ENCODE data around the gene ZNF439. TPM values are rescaled to one million over a fixed set of nuclear protein-coding genes. Genes with fewer than 3 reads are reported as not detected.
"Not testable (repeated sequence)": the region's sequence is repeated elsewhere in the genome, so short reads cannot be mapped to it uniquely, and the experiment has no call there.

The ZNF439 gene
- total RNA-seq, 4 donors from 2014 or later, result 11.6 to 30.5 (median 23.4) TPM

DNA sequence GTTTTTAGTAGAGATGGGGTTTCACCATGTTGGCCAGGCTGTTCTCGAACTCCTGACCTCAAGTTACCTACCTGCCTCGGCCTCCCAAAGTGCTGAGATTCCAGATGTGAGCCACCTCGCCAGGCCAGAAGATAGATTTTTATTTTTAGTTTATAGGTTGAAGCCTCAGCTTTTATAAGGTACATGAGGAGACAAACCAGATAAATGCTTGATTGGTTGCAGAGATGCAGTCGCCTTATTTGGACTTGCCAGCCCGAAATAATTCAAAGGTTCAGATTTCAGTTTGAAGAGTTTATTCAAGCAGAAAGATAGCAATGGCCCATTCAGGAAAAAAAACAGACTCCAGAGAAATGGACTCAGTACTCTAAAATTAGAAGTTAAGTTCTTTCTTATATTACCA is 42.1 kb downstream of the ZNF439 start:
- peaks cover 0 to 4% (median 2%) of the 10 kb centered on the region in 4 donors for H3K4me1 ChIP-seq
- H3K27me3 ChIP-seq, result no peaks in the 10 kb centered on the region
- no peak overlapping the region for H3K27ac ChIP-seq
- TF ChIP-seq POLR2A (IDR thresholded peaks at IDR 0.05), result no peak
- TF ChIP-seq CTCF (IDR thresholded peaks at IDR 0.05), result no peak
- no peak overlapping the region for H3K4me3 ChIP-seq
- DNase-seq, result no peak
- H3K36me3 ChIP-seq, result no peaks in the 10 kb centered on the region
- no peaks in the 10 kb centered on the region for H3K9me3 ChIP-seq

GRCh38 chr19:11894851-11895250 is 46.3 kb downstream of the ZNF439 start:
- Histone ChIP-seq H3K27ac (no peak overlapping the region), H3K4me3 (no peak overlapping the region), H3K27me3 (no peaks in the 10 kb centered on the region), H3K9me3 (peaks cover 0 to 14% (median 0%) of the 10 kb centered on the region in 4 donors), H3K4me1 (no peaks in the 10 kb centered on the region), H3K36me3 (no peaks in the 10 kb centered on the region)
- TF ChIP-seq POLR2A (IDR thresholded peaks at IDR 0.05) (no peak), CTCF (IDR thresholded peaks at IDR 0.05) (no peak)
- DNase-seq, result no peak

GRCh38 chr19:11902228-11902627 is 53.7 kb downstream of the ZNF439 start:
- no peak for TF ChIP-seq CTCF (IDR thresholded peaks at IDR 0.05)
- no peak for TF ChIP-seq POLR2A (IDR thresholded peaks at IDR 0.05)
- no peak for DNase-seq
- no peak overlapping the region for H3K27ac ChIP-seq
- H3K27me3 ChIP-seq, result no peaks in the 10 kb centered on the region
- no peaks in the 10 kb centered on the region for H3K4me1 ChIP-seq
- H3K36me3 ChIP-seq, result peaks cover 0 to 35% (median 4%) of the 10 kb centered on the region in 3 donors
- H3K4me3 ChIP-seq, result no peak overlapping the region
- peaks cover 0 to 74% (median 22%) of the 10 kb centered on the region in 4 donors for H3K9me3 ChIP-seq

DNA sequence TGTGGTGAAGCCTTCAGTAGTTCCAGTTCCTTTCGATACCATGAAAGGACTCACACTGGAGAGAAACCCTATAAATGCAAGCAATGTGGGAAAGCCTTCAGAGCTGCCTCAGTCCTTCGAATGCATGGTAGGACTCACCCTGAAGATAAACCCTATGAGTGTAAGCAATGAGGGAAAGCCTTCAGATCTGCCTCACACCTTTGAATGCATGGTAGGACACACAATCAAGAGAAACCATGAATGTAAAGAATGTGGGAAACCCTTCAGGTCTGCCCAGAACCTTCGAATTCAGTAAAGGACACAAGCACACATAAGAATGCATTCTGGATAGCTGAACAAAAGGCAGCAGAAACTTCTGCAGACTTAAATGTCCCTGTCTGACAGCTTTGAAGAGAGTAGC is 57.4 kb downstream of the ZNF439 start:
- DNase-seq, result no peak
- no peak for TF ChIP-seq CTCF (IDR thresholded peaks at IDR 0.05)
- TF ChIP-seq POLR2A (IDR thresholded peaks at IDR 0.05), result no peak
- H3K4me3 ChIP-seq, result no peak overlapping the region
- H3K36me3 ChIP-seq, result peaks cover 0 to 35% (median 4%) of the 10 kb centered on the region in 3 donors
- H3K27me3 ChIP-seq, result no peaks in the 10 kb centered on the region
- no peaks in the 10 kb centered on the region for H3K4me1 ChIP-seq
- peaks cover 0 to 77% (median 24%) of the 10 kb centered on the region in 4 donors for H3K9me3 ChIP-seq
- no peak overlapping the region for H3K27ac ChIP-seq

DNA sequence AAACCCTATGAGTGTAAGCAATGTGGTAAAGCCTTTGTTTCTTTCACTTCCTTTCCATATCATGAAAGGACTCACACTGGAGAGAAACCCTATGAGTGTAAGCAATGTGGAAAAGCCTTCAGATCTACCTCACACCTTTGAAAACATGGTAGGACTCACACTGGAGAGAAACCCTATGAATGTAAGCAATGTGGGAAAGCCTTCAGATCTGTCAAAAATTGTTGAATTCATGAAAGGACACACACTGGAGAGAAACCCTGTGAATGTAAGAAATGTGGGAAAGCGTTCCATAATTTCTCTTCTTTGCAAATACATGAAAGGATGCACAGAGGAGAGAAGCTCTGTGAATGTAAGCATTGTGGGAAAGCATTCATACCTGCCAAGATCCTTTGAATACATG is 63.4 kb downstream of the ZNF439 start:
- H3K9me3 ChIP-seq, result peaks cover 0 to 56% (median 3%) of the 10 kb centered on the region in 4 donors
- not testable (repeated sequence) for H3K27me3 ChIP-seq, H3K4me1 ChIP-seq, DNase-seq, H3K27ac ChIP-seq, H3K36me3 ChIP-seq, H3K4me3 ChIP-seq

DNA sequence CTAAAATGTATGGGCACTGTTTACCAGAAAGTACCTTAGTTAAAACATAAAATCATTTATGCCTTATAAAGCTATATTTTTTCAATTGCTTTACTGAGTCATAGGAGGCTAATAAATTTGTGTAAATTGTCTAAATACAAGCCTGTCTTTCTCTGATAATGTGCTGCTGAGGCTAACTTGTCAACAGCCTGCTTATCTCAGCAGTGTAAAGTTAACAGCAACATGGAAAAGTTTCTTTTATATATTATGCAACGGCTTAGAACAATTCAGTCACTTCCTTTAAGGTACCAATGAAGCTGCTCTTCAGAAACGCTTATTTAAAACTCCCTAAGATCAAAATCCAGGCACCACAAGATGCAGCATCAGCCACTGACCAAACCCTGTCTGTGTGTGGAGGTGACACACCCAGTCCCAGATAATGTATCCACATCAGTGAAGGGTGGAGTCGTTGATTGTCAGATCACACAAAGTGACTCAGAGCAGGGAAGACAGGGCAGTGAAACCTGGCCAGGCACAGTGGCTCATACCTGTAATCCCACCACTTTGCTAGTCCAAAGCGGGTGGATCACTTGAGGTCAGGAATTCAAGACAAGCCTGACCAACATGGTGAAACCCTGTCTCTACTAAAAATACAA is 66.0 kb downstream of the ZNF439 start:
- H3K27me3 ChIP-seq, H3K27ac ChIP-seq, DNase-seq, H3K4me1 ChIP-seq, H3K36me3 ChIP-seq, H3K4me3 ChIP-seq: not testable (repeated sequence)
- H3K9me3 ChIP-seq, result peaks cover 0 to 32% (median 1%) of the 10 kb centered on the region in 4 donors

Other genes starting within 250 kb of the ZNF439 start
- 10 to 100 TPM in 3 of 4 donors, 1 to 10 TPM in 1; 5.0 to 14.4 (median 13.1) TPM for gene ZNF823, start 109.8 kb upstream of the ZNF439 start, total RNA-seq
- gene ZNF441, start 81.7 kb upstream of the ZNF439 start, total RNA-seq, result 10 to 100 TPM in 3 of 4 donors, 1 to 10 TPM in 1; 6.8 to 37.1 (median 12.5) TPM
- 1 to 10 TPM; 1.1 to 1.9 (median 1.4) TPM for gene ZNF491, start 50.2 kb upstream of the ZNF439 start, total RNA-seq
- 10 to 100 TPM; 28.0 to 87.2 (median 40.7) TPM for gene ZNF440, start 34.5 kb upstream of the ZNF439 start, total RNA-seq
- gene ZNF69, start 39.1 kb downstream of the ZNF439 start, total RNA-seq, result 10 to 100 TPM in 3 of 4 donors, 1 to 10 TPM in 1; 8.9 to 19.8 (median 14.5) TPM
- 10 to 100 TPM; 31.5 to 37.8 (median 34.7) TPM for gene ZNF700, start 76.4 kb downstream of the ZNF439 start, total RNA-seq
- gene ZNF763, start 116.3 kb downstream of the ZNF439 start, total RNA-seq, result 10 to 100 TPM in 1 of 4 donors, 1 to 10 TPM in 3; 4.1 to 18.6 (median 8.3) TPM
- gene ZNF433, start 187.0 kb downstream of the ZNF439 start, total RNA-seq, result 1 to 10 TPM in 2 of 4 donors, under 1 TPM in 1, not detected in 1; 0.35 to 3.5 (median 1.7) TPM
- not detected for gene ZNF878, start 204.2 kb downstream of the ZNF439 start, total RNA-seq
- 10 to 100 TPM in 1 of 4 donors, 1 to 10 TPM in 3; 7.0 to 16.5 (median 9.6) TPM for gene ZNF844, start 216.0 kb downstream of the ZNF439 start, total RNA-seq